Ovary (tissue), 9 donors: ENCODE measurements around the gene TBC1D7. TPM values are rescaled to one million over a fixed set of nuclear protein-coding genes. Genes with fewer than 3 reads are reported as not detected.

ENCODE experiments used
- DNase-seq, 5 donors: peaks; one replicate each; pipeline ENCODE4 v3.0.0-alpha.2; 2019 to 2020
- H3K27ac ChIP-seq, 2 donors: fragments of 200-600 bp; one replicate each; pipeline versions ENCODE4 v1.5.1 to v1.8.0; 2019 to 2022
- H3K27me3 ChIP-seq: fragments of 200-600 bp; one replicate; pipeline ENCODE4 v1.8.0; 2022
- H3K36me3 ChIP-seq: fragments of 200-600 bp; sonication (generic); one replicate; pipeline ENCODE4 v1.5.1; 2019
- H3K4me1 ChIP-seq: one replicate; pipeline ENCODE4 v1.8.1; 2013; ENCODE audit warnings: mild to moderate bottlenecking, moderate library complexity; ENCODE audit not compliant: insufficient read depth
- H3K4me3 ChIP-seq: fragments of 200-600 bp; sonication (generic); one replicate; pipeline ENCODE4 v1.5.1; 2017
- H3K9me3 ChIP-seq, 2 donors: fragments of 200-600 bp in 1 of 2; sonication (generic) in 1 of 2; one replicate each; pipeline versions ENCODE4 v1.5.1 to v1.8.1; 2013 to 2019; ENCODE audit warnings: mild to moderate bottlenecking in 1 of 2, moderate library complexity in 1 of 2
- CTCF ChIP-seq, 3 donors: fragments of 450-650 bp in 2 of 3; fragments of 200-600 bp in 1 of 3; IDR thresholded peaks; one replicate each; pipeline versions ENCODE4 v1.5.1 to v1.8.0; 2016 to 2022; ENCODE audit warnings: antibody characterized with exemption in 3 of 3, mild to moderate bottlenecking in 1 of 3
- EP300 ChIP-seq: sonication (generic); formaldehyde crosslinking; IDR thresholded peaks from one replicate; pipeline ENCODE4 v1.6.1; 2017; ENCODE audit warnings: antibody characterized with exemption
- POLR2A ChIP-seq: fragments of 450-650 bp; IDR thresholded peaks from one replicate; pipeline ENCODE4 v1.6.1; 2017; ENCODE audit warnings: antibody characterized with exemption, mild to moderate bottlenecking, moderate library complexity
- WGBS, 3 donors: extraction: QIAGEN DNeasy Blood & Tissue Kit in 1 of 3; methylation state at CpG; one replicate each; pipeline versions ENCODE4 v1.1.5 to v1.1.7; 2013 to 2017; 5-methylcytosine and 5-hydroxymethylcytosine counted together
- intact Hi-C, 4 donors: fragments of 100-400 bp; cut with DNase I; formaldehyde crosslinking; loops; one replicate each; pipeline versions ENCODE4 v1.11.0 to v1.15.1; 2022 to 2023
- polyA plus RNA-seq, 2 donors: library from polyadenylated mRNA; stranded (reverse); fragments of 200-250 nt in 1 of 2; fragments of 350-450 nt in 1 of 2; fragmentation: Illumina TruSeq in 1 of 2; extraction: RNeasy Lipid Tissue Mini Kit (QIAGEN cat#74804) in 1 of 2; gene quantifications; one replicate each; pipeline ENCODE4 v1.2.3, GENCODE V29; 2013 to 2014
- total RNA-seq, 7 donors: library from RNA; depleted of rRNA in 2 of 7; stranded (reverse); fragments of >200 nt in 2 of 7; fragmentation: NEBNext Ultra II Directional in 3 of 7; extraction: Animal tissue kit (Norgen Biotek cat#: 25700) in 3 of 7; gene quantifications; one replicate each; pipeline versions ENCODE4 v1.1.0 to v1.2.4, GENCODE V29; 2016 to 2023
- donor health status: DM: no; HTN: no; CAD: no; lungs with moderate emphysema.
- donor health status: DM: no; HTN: no; CAD: no.
- donor health status: Bipolar disorder and iron deficiency.
- donor health status: DM: yes; HTN: yes; CAD: no.
- donor health status: DM: no; HTN: no; CAD: no.
- donor health status: DM: yes; HTN: yes; CAD: no.

The TBC1D7 gene
- total and polyA plus RNA-seq, 9 donors = 4.7 to 11.9 (median 7.5) TPM

GRCh38 chr6:13373488-13373886 lies 45.1 kb upstream of the TBC1D7 start:
- intact Hi-C loops = no loop called here
- no peak for DNase-seq
- WGBS, 3 donors = 28 to 74% (median 52%) methylated on average over 1 of the region's 1 CpG
- no peak overlapping the region for H3K27ac ChIP-seq
- no peaks in the 10 kb centered on the region for H3K36me3 ChIP-seq
- H3K9me3 ChIP-seq = no peaks in the 10 kb centered on the region
- H3K4me3 ChIP-seq = no peak overlapping the region
- no peaks in the 10 kb centered on the region for H3K27me3 ChIP-seq
- H3K4me1 ChIP-seq = no peaks in the 10 kb centered on the region
- TF ChIP-seq CTCF (IDR thresholded peaks at IDR 0.05) (no peak), POLR2A (no peak), EP300 (no peak)

- TF ChIP-seq EP300 = no peak
- no peak for TF ChIP-seq CTCF (IDR thresholded peaks at IDR 0.05)
- no peak for TF ChIP-seq POLR2A
- H3K36me3 ChIP-seq = no peaks in the 10 kb centered on the region
- intact Hi-C loops = loop anchor here in 1 of 4 donors (1.0 kb wide), 1 partner anchor 22 kb away; no protein-coding TSS in a partner anchor
- no peaks in the 10 kb centered on the region for H3K4me1 ChIP-seq
- WGBS, 3 donors = 49 to 62% (median 61%) methylated on average over 9 of the region's 9 CpGs
- H3K27me3 ChIP-seq = no peaks in the 10 kb centered on the region
- H3K4me3 ChIP-seq = no peak overlapping the region
- H3K27ac ChIP-seq = no peak overlapping the region
- no peak for DNase-seq
- no peaks in the 10 kb centered on the region for H3K9me3 ChIP-seq
These were observed 44.6 kb upstream of the TBC1D7 start for GRCh38 chr6:13372688-13373487.

- Histone ChIP-seq H3K9me3 (no peaks in the 10 kb centered on the region), H3K27me3 (no peaks in the 10 kb centered on the region), H3K27ac (no peak overlapping the region), H3K36me3 (no peaks in the 10 kb centered on the region), H3K4me1 (no peaks in the 10 kb centered on the region), H3K4me3 (no peak overlapping the region)
- TF ChIP-seq EP300 (no peak), CTCF (IDR thresholded peaks at IDR 0.05) (no peak), POLR2A (no peak)
- intact Hi-C loops = loop anchor here in 1 of 4 donors (1.0 kb wide), 1 partner anchor 21 kb away; no protein-coding TSS in a partner anchor
- 57 to 64% (median 58%) methylated on average over 6 of the region's 6 CpGs for WGBS, 3 donors
- no peak for DNase-seq
These were observed 43.7 kb upstream of the TBC1D7 start for GRCh38 chr6:13372076-13372475.

- intact Hi-C loops = loop anchor here in 1 of 4 donors (1.0 kb wide), 1 partner anchor 20 kb away; no protein-coding TSS in a partner anchor
- Histone ChIP-seq H3K9me3 (no peaks in the 10 kb centered on the region), H3K27me3 (no peaks in the 10 kb centered on the region), H3K4me3 (no peak overlapping the region), H3K27ac (no peak overlapping the region), H3K4me1 (no peaks in the 10 kb centered on the region), H3K36me3 (no peaks in the 10 kb centered on the region)
- TF ChIP-seq POLR2A (no peak), CTCF (IDR thresholded peaks at IDR 0.05) (no peak), EP300 (no peak)
- DNase-seq = no peak
- WGBS, 3 donors = 79 to 84% (median 82%) methylated on average over 9 of the region's 9 CpGs
These were observed 43.2 kb upstream of the TBC1D7 start for GRCh38 chr6:13371421-13372072.
